HEK293 (cell line): Measurements from ENCODE around the gene PYROXD2.

Experiments used
- CTCF ChIA-PET: fragments of 350-600 bp; formaldehyde crosslinking; extraction: SDS; loops from one replicate; lab custom pipeline; 2021; ENCODE audit warnings: antibody characterized with exemption; lab: Yijun Ruan, JAX
- POLR2A ChIA-PET: fragments of 300-600 bp; formaldehyde crosslinking; extraction: SDS; loops from one replicate; lab custom pipeline; 2020; ENCODE audit warnings: antibody characterized with exemption, inconsistent platforms; lab: Yijun Ruan, JAX
- H3K27ac ChIP-seq: fragments of 200-500 bp; sonication (Bioruptor generic); 2 replicates; pipeline ENCODE4 v1.5.1; 2014; ENCODE audit warnings: low read depth, low read length, control low read depth, inconsistent platforms; ENCODE audit errors: extremely low read depth
- H3K36me3 ChIP-seq, 2 experiments: fragments of 200-500 bp in 1 of 2; sonication (Bioruptor generic) in 1 of 2; 1 replicate in 1 of 2; 2 replicates in 1 of 2; pipeline ENCODE4 v1.5.1; 2014 to 2017; ENCODE audit warnings: inconsistent platforms in 2 of 2, low read length in 2 of 2; ENCODE audit not compliant: control insufficient read depth in 2 of 2, insufficient read depth in 1 of 2
- H3K4me1 ChIP-seq: fragments of 200-500 bp; sonication (Bioruptor generic); 2 replicates; pipeline ENCODE4 v1.5.1; 2014; ENCODE audit warnings: mild to moderate bottlenecking, low read length, inconsistent platforms; ENCODE audit not compliant: control insufficient read depth, insufficient read depth
- H3K4me3 ChIP-seq: 2 replicates; pipeline ENCODE4 v1.5.1; 2011; ENCODE audit warnings: low read depth, mild to moderate bottlenecking, control low read depth, low read length, moderate library complexity
- H3K9me3 ChIP-seq: fragments of 200-500 bp; sonication (Bioruptor generic); 2 replicates; pipeline ENCODE4 v1.5.1; 2014; ENCODE audit warnings: low read depth, low read length, inconsistent platforms; ENCODE audit not compliant: control insufficient read depth, insufficient read depth
- FEZF1 ChIP-seq: fragments of 450-650 bp; formaldehyde crosslinking; IDR thresholded peaks from 2 replicates; pipeline ENCODE4 v1.5.1; 2016; ENCODE audit warnings: missing biosample characterization, missing genetic modification characterization
- KLF1 ChIP-seq: fragments of 450-650 bp; formaldehyde crosslinking; IDR thresholded peaks from 2 replicates; pipeline ENCODE4 v1.5.1; 2016; ENCODE audit warnings: missing biosample characterization, missing genetic modification characterization
- MEIS1 ChIP-seq: sonication (generic); formaldehyde crosslinking; IDR thresholded peaks from 2 replicates; pipeline ENCODE4 v1.8.1; 2022; ENCODE audit warnings: missing genetic modification reagents, mild to moderate bottlenecking, borderline replicate concordance
- MYNN ChIP-seq: fragments of 450-650 bp; formaldehyde crosslinking; IDR thresholded peaks from 2 replicates; pipeline ENCODE4 v1.5.1; 2016; ENCODE audit warnings: missing biosample characterization, missing genetic modification characterization, borderline replicate concordance
- OSR2 ChIP-seq: fragments of 450-650 bp; formaldehyde crosslinking; IDR thresholded peaks from 2 replicates; pipeline ENCODE4 v1.5.1; 2016; ENCODE audit warnings: missing biosample characterization, missing genetic modification characterization
- PBX3 ChIP-seq: sonication (generic); formaldehyde crosslinking; IDR thresholded peaks from 2 replicates; pipeline ENCODE4 v1.8.1; 2022; ENCODE audit warnings: mild to moderate bottlenecking, moderate library complexity, missing genetic modification reagents
- SETDB1 ChIP-seq: IDR thresholded peaks from one replicate; pipeline ENCODE4 v1.6.1; 2017; ENCODE audit warnings: mild to moderate bottlenecking, low read length, moderate library complexity, mixed read lengths; ENCODE audit not compliant: insufficient read length
- WT1 ChIP-seq: fragments of 450-650 bp; formaldehyde crosslinking; IDR thresholded peaks from 2 replicates; pipeline ENCODE4 v1.5.1; 2016; ENCODE audit warnings: missing biosample characterization, missing genetic modification characterization
- ZBTB1 ChIP-seq: fragments of 450-650 bp; formaldehyde crosslinking; IDR thresholded peaks from 2 replicates; pipeline ENCODE4 v1.5.1; 2016; ENCODE audit warnings: missing biosample characterization, missing genetic modification characterization
- ZBTB44 ChIP-seq: fragments of 450-650 bp; IDR thresholded peaks from 2 replicates; pipeline ENCODE4 v1.5.1; 2018; ENCODE audit warnings: missing biosample characterization, mild to moderate bottlenecking, missing genetic modification characterization
- ZFP69B ChIP-seq: fragments of 450-650 bp; formaldehyde crosslinking; IDR thresholded peaks from 2 replicates; pipeline ENCODE4 v1.5.1; 2016; ENCODE audit warnings: missing biosample characterization, missing genetic modification characterization
- ZIC2 ChIP-seq: fragments of 450-650 bp; formaldehyde crosslinking; IDR thresholded peaks from 2 replicates; pipeline ENCODE4 v1.5.1; 2016; ENCODE audit warnings: missing biosample characterization, missing genetic modification characterization
- ZNF10 ChIP-seq: fragments of 450-650 bp; formaldehyde crosslinking; IDR thresholded peaks from 2 replicates; pipeline ENCODE4 v1.5.1; 2017; ENCODE audit warnings: missing biosample characterization, missing genetic modification characterization
- ZNF132 ChIP-seq: fragments of 450-650 bp; formaldehyde crosslinking; IDR thresholded peaks from 2 replicates; pipeline ENCODE4 v1.5.1; 2017; ENCODE audit warnings: missing biosample characterization, missing genetic modification characterization, borderline replicate concordance
- ZNF157 ChIP-seq: fragments of 450-650 bp; formaldehyde crosslinking; IDR thresholded peaks from 2 replicates; pipeline ENCODE4 v1.5.1; 2016; ENCODE audit warnings: missing biosample characterization, missing genetic modification characterization
- ZNF24 ChIP-seq: fragments of 450-650 bp; formaldehyde crosslinking; IDR thresholded peaks from 2 replicates; pipeline ENCODE4 v1.5.1; 2016; ENCODE audit warnings: missing biosample characterization, missing genetic modification characterization
- ZNF248 ChIP-seq: fragments of 450-650 bp; formaldehyde crosslinking; IDR thresholded peaks from 2 replicates; pipeline ENCODE4 v1.5.1; 2017; ENCODE audit warnings: missing biosample characterization, missing genetic modification characterization
- ZNF404 ChIP-seq: fragments of 450-650 bp; formaldehyde crosslinking; IDR thresholded peaks from 2 replicates; pipeline ENCODE4 v1.5.1; 2017; ENCODE audit warnings: missing biosample characterization, missing genetic modification characterization
- ZNF488 ChIP-seq: fragments of 450-650 bp; formaldehyde crosslinking; IDR thresholded peaks from 2 replicates; pipeline ENCODE4 v1.5.1; 2016; ENCODE audit warnings: missing biosample characterization, missing genetic modification characterization
- ZNF501 ChIP-seq: fragments of 450-650 bp; formaldehyde crosslinking; IDR thresholded peaks from 2 replicates; pipeline ENCODE4 v1.5.1; 2016; ENCODE audit warnings: missing biosample characterization, missing genetic modification characterization
- ZNF514 ChIP-seq: fragments of 450-650 bp; formaldehyde crosslinking; IDR thresholded peaks from 2 replicates; pipeline ENCODE4 v1.5.1; 2016; ENCODE audit warnings: missing biosample characterization, missing genetic modification characterization
- ZNF549 ChIP-seq: fragments of 450-650 bp; IDR thresholded peaks from 2 replicates; pipeline ENCODE4 v1.5.1; 2018; ENCODE audit warnings: missing biosample characterization, missing genetic modification characterization, mild to moderate bottlenecking, inconsistent platforms, moderate library complexity
- ZNF626 ChIP-seq: fragments of 450-650 bp; sonication (Bioruptor Pico); formaldehyde crosslinking; IDR thresholded peaks from 2 replicates; pipeline ENCODE4 v1.5.1; 2018; ENCODE audit warnings: missing biosample characterization, missing genetic modification characterization, inconsistent platforms
- ZNF692 ChIP-seq: fragments of 450-650 bp; formaldehyde crosslinking; IDR thresholded peaks from 2 replicates; pipeline ENCODE4 v1.5.1; 2016; ENCODE audit warnings: missing biosample characterization, missing genetic modification characterization
- ZNF792 ChIP-seq: fragments of 450-650 bp; formaldehyde crosslinking; IDR thresholded peaks from 2 replicates; pipeline ENCODE4 v1.5.1; 2016; ENCODE audit warnings: missing biosample characterization, missing genetic modification characterization
- ZNF843 ChIP-seq: fragments of 450-650 bp; formaldehyde crosslinking; IDR thresholded peaks from 2 replicates; pipeline ENCODE4 v1.5.1; 2016; ENCODE audit warnings: missing biosample characterization, missing genetic modification characterization
- TF ChIP-seq, protein P1 (sequence below): fragments of 450-650 bp; formaldehyde crosslinking; IDR thresholded peaks from 2 replicates; pipeline ENCODE4 v1.5.1; 2016; ENCODE audit warnings: missing biosample characterization, missing genetic modification characterization
- TF ChIP-seq, protein P2 (sequence below): fragments of 450-650 bp; IDR thresholded peaks from 2 replicates; pipeline ENCODE4 v1.5.1; 2018; ENCODE audit warnings: missing biosample characterization, missing genetic modification characterization
- TF ChIP-seq, protein P3 (sequence below): fragments of 450-650 bp; formaldehyde crosslinking; IDR thresholded peaks from 2 replicates; pipeline ENCODE4 v1.5.1; 2016; ENCODE audit warnings: missing biosample characterization, missing genetic modification characterization

Gene PYROXD2

GRCh38 chr10:98414932-98415730 is at the start of gene PYROXD2 (continued):
- TF ChIP-seq, protein P1, sequence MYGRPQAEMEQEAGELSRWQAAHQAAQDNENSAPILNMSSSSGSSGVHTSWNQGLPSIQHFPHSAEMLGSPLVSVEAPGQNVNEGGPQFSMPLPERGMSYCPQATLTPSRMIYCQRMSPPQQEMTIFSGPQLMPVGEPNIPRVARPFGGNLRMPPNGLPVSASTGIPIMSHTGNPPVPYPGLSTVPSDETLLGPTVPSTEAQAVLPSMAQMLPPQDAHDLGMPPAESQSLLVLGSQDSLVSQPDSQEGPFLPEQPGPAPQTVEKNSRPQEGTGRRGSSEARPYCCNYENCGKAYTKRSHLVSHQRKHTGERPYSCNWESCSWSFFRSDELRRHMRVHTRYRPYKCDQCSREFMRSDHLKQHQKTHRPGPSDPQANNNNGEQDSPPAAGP (tag by site-specific recombination): peak; percentile 39; the same call in 1 of the 2 replicates
- no peak for TF ChIP-seq ZNF626 (tag by site-specific recombination)
- no peak for TF ChIP-seq ZNF132 (tag by site-specific recombination)
- TF ChIP-seq ZNF404 (tag by site-specific recombination): no peak
- TF ChIP-seq ZNF692 (tag by site-specific recombination): peak; percentile 44
- no peak for TF ChIP-seq PBX3
- TF ChIP-seq ZIC2 (tag by site-specific recombination): peak; percentile 57
- TF ChIP-seq WT1 (tag by site-specific recombination): peak; percentile 41; the same call in 1 of the 2 replicates
- peak; percentile 65; the same call in 1 of the 2 replicates for TF ChIP-seq ZBTB44
- no peak for TF ChIP-seq ZFP69B
- no peak for TF ChIP-seq MYNN
- no peak for TF ChIP-seq OSR2 (tag by site-specific recombination)
- TF ChIP-seq, protein P2, sequence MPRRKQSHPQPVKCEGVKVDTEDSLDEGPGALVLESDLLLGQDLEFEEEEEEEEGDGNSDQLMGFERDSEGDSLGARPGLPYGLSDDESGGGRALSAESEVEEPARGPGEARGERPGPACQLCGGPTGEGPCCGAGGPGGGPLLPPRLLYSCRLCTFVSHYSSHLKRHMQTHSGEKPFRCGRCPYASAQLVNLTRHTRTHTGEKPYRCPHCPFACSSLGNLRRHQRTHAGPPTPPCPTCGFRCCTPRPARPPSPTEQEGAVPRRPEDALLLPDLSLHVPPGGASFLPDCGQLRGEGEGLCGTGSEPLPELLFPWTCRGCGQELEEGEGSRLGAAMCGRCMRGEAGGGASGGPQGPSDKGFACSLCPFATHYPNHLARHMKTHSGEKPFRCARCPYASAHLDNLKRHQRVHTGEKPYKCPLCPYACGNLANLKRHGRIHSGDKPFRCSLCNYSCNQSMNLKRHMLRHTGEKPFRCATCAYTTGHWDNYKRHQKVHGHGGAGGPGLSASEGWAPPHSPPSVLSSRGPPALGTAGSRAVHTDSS (tag by site-specific recombination): peak; percentile 65
- no peak for TF ChIP-seq ZNF843

DNA sequence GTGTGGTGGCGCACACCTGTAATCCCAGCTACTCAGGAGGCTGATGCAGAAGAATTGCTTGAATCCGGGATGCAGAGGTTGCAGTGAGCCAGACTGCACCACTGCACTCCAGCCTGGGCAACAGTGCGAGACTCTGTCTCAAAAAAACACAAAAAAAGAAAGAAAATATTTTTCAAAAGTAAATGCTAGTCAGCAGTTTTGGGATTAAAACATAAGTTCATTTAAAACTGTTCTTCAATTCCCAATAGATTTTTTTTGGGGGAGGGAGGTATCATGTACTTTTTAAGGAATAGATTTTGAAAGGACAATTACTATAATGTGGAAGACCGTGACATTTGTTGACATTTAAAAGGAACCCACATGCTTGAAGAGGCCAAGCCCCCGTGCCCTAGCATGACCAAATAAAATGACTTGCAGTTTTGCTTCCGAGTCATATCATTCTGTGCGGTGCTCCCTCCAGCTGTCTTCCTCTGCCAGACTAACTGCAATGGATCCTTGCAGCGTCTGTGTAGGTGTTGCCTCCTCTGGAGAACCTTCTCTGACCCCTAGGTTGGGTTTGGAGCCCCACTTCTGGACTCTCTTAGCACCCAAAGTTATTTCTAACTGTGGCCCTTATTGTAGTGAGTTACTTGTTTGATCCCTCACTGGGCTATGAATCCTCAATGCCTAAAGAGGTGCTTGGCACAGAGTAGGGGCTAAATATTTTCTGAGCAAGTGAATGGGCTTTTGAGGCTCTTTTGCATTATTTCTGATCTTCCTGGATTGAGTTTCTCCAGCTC is 49.2 kb upstream of the PYROXD2 start:
- CTCF ChIA-PET: interaction anchor here (0.8 to 1.6 kb wide), 2 partner anchors 39 to 811 kb away, joined by 3 to 8 read pairs; no protein-coding TSS in a partner anchor
- H3K9me3 ChIP-seq: no peaks in the 10 kb centered on the region
- no peaks in the 10 kb centered on the region for H3K36me3 ChIP-seq
- no peak overlapping the region for H3K4me3 ChIP-seq
- no peak overlapping the region for H3K27ac ChIP-seq
- no peaks in the 10 kb centered on the region for H3K4me1 ChIP-seq
- POLR2A ChIA-PET: no interaction called here
- no peak for TF ChIP-seq ZNF157 (tag by site-specific recombination)
- TF ChIP-seq SETDB1: no peak
- TF ChIP-seq ZNF488: no peak
- no peak for TF ChIP-seq ZNF514 (tag by site-specific recombination)
- TF ChIP-seq, protein P3, sequence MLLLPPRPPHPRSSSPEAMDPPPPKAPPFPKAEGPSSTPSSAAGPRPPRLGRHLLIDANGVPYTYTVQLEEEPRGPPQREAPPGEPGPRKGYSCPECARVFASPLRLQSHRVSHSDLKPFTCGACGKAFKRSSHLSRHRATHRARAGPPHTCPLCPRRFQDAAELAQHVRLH (tag by site-specific recombination): no peak
- no peak for TF ChIP-seq ZNF792 (tag by site-specific recombination)
- no peak for TF ChIP-seq MEIS1 (CRISPR knock-in tag)
- TF ChIP-seq ZNF501: no peak
- TF ChIP-seq KLF1 (tag by site-specific recombination): no peak
- TF ChIP-seq FEZF1 (tag by site-specific recombination): no peak
- TF ChIP-seq ZNF549: no peak
- TF ChIP-seq ZNF10 (tag by site-specific recombination): no peak
- TF ChIP-seq ZBTB1 (tag by site-specific recombination): no peak
- no peak for TF ChIP-seq ZNF843
- TF ChIP-seq ZNF24 (tag by site-specific recombination): no peak
- TF ChIP-seq ZNF248 (tag by site-specific recombination): no peak
